Fibroblast of lung (primary cell): Measurements from ENCODE around the gene NEDD4L. TPM values are rescaled to one million over a fixed set of nuclear protein-coding genes. Genes with fewer than 3 reads are reported as not detected.

Source experiments
- DNase-seq, 2 donors: peaks; one replicate each; pipeline versions ENCODE4 v3.0.0 to v3.0.0-alpha.2; 2010; ENCODE audit warnings: low read depth in 2 of 2
- H2AFZ ChIP-seq: 2 replicates; pipeline ENCODE4 v1.5.1; 2012; ENCODE audit warnings: low read length, control low read depth, inconsistent platforms
- H3K27ac ChIP-seq: 2 replicates; pipeline ENCODE4 v1.5.1; 2011; ENCODE audit warnings: low read length, control low read depth; ENCODE audit not compliant: insufficient read depth
- H3K27me3 ChIP-seq: 2 replicates; pipeline ENCODE4 v1.5.1; 2011; ENCODE audit warnings: mild to moderate bottlenecking, low read length; ENCODE audit not compliant: control insufficient read depth, insufficient read depth
- H3K36me3 ChIP-seq: 2 replicates; pipeline ENCODE4 v1.5.1; 2011; ENCODE audit warnings: low read length; ENCODE audit not compliant: control insufficient read depth, insufficient read depth
- H3K4me1 ChIP-seq: 2 replicates; pipeline ENCODE4 v1.5.1; 2011; ENCODE audit warnings: low read length; ENCODE audit not compliant: control insufficient read depth, insufficient read depth; ENCODE audit errors: extremely low read depth
- H3K4me2 ChIP-seq: 2 replicates; pipeline ENCODE4 v1.5.1; 2011; ENCODE audit warnings: low read length, control low read depth; ENCODE audit not compliant: insufficient read depth; ENCODE audit errors: extremely low read depth
- H3K4me3 ChIP-seq, 4 experiments: fragments of 200-600 bp in 1 of 4; sonication (generic) in 1 of 4; replicated peaks in 1 of 4; 2 replicates each; pipeline ENCODE4 v1.5.1; 2011 to 2016; ENCODE audit warnings: low read length in 4 of 4, low read depth in 3 of 4, mild to moderate bottlenecking in 3 of 4, control low read depth in 2 of 4, inconsistent platforms in 1 of 4, mixed read lengths in 1 of 4; ENCODE audit not compliant: insufficient read depth in 1 of 4; ENCODE audit errors: control extremely low read depth in 1 of 4
- H3K79me2 ChIP-seq: 2 replicates; pipeline ENCODE4 v1.5.1; 2012; ENCODE audit warnings: mild to moderate bottlenecking, low read length, inconsistent platforms; ENCODE audit not compliant: control insufficient read depth, insufficient read depth
- H3K9ac ChIP-seq: 2 replicates; pipeline ENCODE4 v1.5.1; 2011; ENCODE audit warnings: mild to moderate bottlenecking, low read length, control low read depth; ENCODE audit not compliant: insufficient read depth
- H3K9me3 ChIP-seq: 2 replicates; pipeline ENCODE4 v1.5.1; 2012; ENCODE audit warnings: low read depth, low read length; ENCODE audit not compliant: control insufficient read depth, insufficient read depth
- H4K20me1 ChIP-seq: 2 replicates; pipeline ENCODE4 v1.5.1; 2011; ENCODE audit warnings: low read length; ENCODE audit not compliant: control insufficient read depth, insufficient read depth; ENCODE audit errors: extremely low read depth
- CTCF ChIP-seq, 2 donors: IDR thresholded peaks in 1 of 2; conservative IDR thresholded peaks in 1 of 2; 1 replicate in 1 of 2; 2 replicates in 1 of 2; pipeline ENCODE4 v1.5.1; 2011 to 2012; ENCODE audit warnings: low read length in 2 of 2, control low read depth in 1 of 2, inconsistent platforms in 1 of 2, low read depth in 1 of 2, mild to moderate bottlenecking in 1 of 2
- EZH2 ChIP-seq: IDR thresholded peaks from 2 replicates; pipeline ENCODE4 v1.5.1; 2012; ENCODE audit warnings: low read length, control low read depth, mild to moderate bottlenecking; ENCODE audit errors: missing control alignments
- polyA plus RNA-seq, 2 donors: library from polyadenylated mRNA; depleted of rRNA in 1 of 2; stranded (reverse) in 1 of 2; unstranded in 1 of 2; fragments of >200 nt; gene quantifications; 2 replicates each; pipeline ENCODE4 v1.2.1, GENCODE V29; 2011 to 2012; ENCODE audit warnings: missing spikeins in 1 of 2
- total RNA-seq: library from RNA; depleted of rRNA; stranded (reverse); fragments of >200 nt; gene quantifications from 2 replicates; pipeline ENCODE4 v1.2.1, GENCODE V29; 2014

The NEDD4L gene
- total and polyA plus RNA-seq, 2 donors (not counting 1 experiment from before 2014, with no cell fraction given), result 5.5 to 18.7 TPM

DNA sequence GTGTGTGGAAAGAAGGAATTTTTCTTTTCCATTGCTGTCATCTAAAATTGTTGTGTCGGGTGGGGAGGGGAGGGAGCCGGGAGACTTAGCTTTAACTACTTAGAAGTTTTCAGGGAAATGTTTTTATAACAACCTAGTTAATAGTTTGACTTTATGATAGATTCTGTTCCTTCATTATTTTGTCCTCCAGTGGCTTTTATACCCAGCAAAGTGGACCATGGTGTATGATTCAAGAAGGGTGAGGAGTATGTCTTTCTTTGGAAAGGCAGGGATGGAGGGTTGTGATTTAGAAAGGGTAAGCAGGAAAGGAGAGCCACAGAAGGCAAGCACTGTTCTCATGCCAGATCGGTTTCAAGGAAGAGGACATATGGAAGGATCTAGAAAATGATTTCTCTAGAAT, 261.8 kb downstream of the NEDD4L start:
- H3K9me3 ChIP-seq, result peaks cover 1% of the 10 kb centered on the region
- no peaks in the 10 kb centered on the region for H3K27me3 ChIP-seq
- H3K4me1 ChIP-seq, result no peaks in the 10 kb centered on the region
- H3K9ac ChIP-seq, result no peak overlapping the region
- no peaks in the 10 kb centered on the region for H3K36me3 ChIP-seq
- H3K27ac ChIP-seq, result no peak overlapping the region
- H4K20me1 ChIP-seq, result no peaks in the 10 kb centered on the region
- TF ChIP-seq CTCF (conservative IDR thresholded peaks at IDR 0.05 in 1 of 2, IDR thresholded peaks at IDR 0.05 in 1 of 2; ENCODE audit: low read depth in 1 of 2, low read length in 2 of 2), result no peak
- no peak for TF ChIP-seq EZH2
- H3K79me2 ChIP-seq, result no peaks in the 10 kb centered on the region
- no peak overlapping the region for H3K4me2 ChIP-seq
- no peak for DNase-seq
- H2AFZ ChIP-seq, result no peak overlapping the region
- H3K4me3 ChIP-seq, result no peak overlapping the region

DNA sequence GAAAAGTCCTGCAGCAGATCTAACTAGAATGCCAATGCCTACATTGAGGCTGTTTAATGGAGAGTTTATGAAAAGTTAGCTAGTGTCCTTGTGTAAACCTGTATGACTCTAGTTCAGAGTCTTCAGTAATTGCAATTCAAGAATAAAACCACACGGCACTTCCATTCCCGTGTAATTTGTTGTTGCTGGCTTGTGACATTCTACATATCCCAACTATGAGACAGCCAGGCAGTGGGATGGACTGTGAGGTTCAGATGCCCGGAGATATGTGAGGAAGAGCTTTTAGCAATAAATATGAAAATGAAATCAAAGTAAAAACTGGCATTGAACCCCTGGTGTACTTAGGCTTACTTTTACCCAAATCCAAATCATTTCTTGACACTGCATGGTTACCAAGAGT, 263.4 kb downstream of the NEDD4L start:
- no peaks in the 10 kb centered on the region for H3K27me3 ChIP-seq
- no peak for DNase-seq
- H3K4me2 ChIP-seq, result no peak overlapping the region
- no peak overlapping the region for H3K27ac ChIP-seq
- no peaks in the 10 kb centered on the region for H4K20me1 ChIP-seq
- H3K9ac ChIP-seq, result no peak overlapping the region
- H3K4me3 ChIP-seq, result no peak overlapping the region
- no peaks in the 10 kb centered on the region for H3K79me2 ChIP-seq
- peaks cover 1% of the 10 kb centered on the region for H3K9me3 ChIP-seq
- TF ChIP-seq CTCF (conservative IDR thresholded peaks at IDR 0.05 in 1 of 2, IDR thresholded peaks at IDR 0.05 in 1 of 2; ENCODE audit: low read depth in 1 of 2, low read length in 2 of 2), result no peak
- TF ChIP-seq EZH2, result no peak
- H3K36me3 ChIP-seq, result no peaks in the 10 kb centered on the region
- H2AFZ ChIP-seq, result no peak overlapping the region
- H3K4me1 ChIP-seq, result no peaks in the 10 kb centered on the region

DNA sequence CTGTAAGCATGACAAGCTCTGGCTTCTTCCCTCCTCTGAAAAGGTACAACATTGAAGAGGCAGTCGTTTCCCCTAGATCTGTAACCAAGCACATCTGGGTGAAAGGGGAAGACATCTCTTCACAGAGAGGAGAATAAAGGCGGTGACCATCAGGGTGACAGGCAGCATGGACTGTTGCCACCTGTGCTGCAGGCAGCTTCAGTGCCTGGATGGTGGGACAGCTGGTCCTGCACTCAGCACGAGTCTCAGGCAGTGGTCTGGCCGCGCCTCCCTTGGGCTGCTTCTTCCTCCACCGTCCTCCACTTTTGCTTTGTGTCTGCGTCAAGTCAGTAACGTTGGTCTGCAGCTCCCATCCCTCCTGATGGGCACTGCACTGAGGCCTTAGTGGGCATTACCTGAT, 264.4 kb downstream of the NEDD4L start:
- H2AFZ ChIP-seq, result no peak overlapping the region
- no peak overlapping the region for H3K4me3 ChIP-seq
- peaks cover 1% of the 10 kb centered on the region for H3K9me3 ChIP-seq
- no peaks in the 10 kb centered on the region for H3K79me2 ChIP-seq
- H3K4me2 ChIP-seq, result no peak overlapping the region
- no peak for TF ChIP-seq CTCF (conservative IDR thresholded peaks at IDR 0.05 in 1 of 2, IDR thresholded peaks at IDR 0.05 in 1 of 2; ENCODE audit: low read depth in 1 of 2, low read length in 2 of 2)
- no peak for TF ChIP-seq EZH2
- no peaks in the 10 kb centered on the region for H3K4me1 ChIP-seq
- H3K36me3 ChIP-seq, result no peaks in the 10 kb centered on the region
- no peak overlapping the region for H3K9ac ChIP-seq
- no peaks in the 10 kb centered on the region for H3K27me3 ChIP-seq
- no peak overlapping the region for H3K27ac ChIP-seq
- no peak for DNase-seq
- H4K20me1 ChIP-seq, result no peaks in the 10 kb centered on the region
